Medulla oblongata (tissue), 1 donor: ENCODE results near the gene OR8B12.

Experiments
- DNase-seq: peaks from one replicate; pipeline ENCODE4 v3.0.0-alpha.2; 2015; ENCODE audit errors: extremely low spot score

Gene OR8B12

GRCh38 chr11:124519850-124520549, 23.5 kb downstream of the OR8B12 start:
- peak; percentile 34 for DNase-seq

GRCh38 chr11:124518989-124519451, 24.4 kb downstream of the OR8B12 start:
- DNase-seq: peak; percentile 42

- no peak for DNase-seq
Measured at GRCh38 chr11:124517314-124517713, 26.1 kb downstream of the OR8B12 start.

GRCh38 chr11:124514675-124515074, 28.8 kb downstream of the OR8B12 start:
- DNase-seq: peak; percentile 41

GRCh38 chr11:124514131-124514530, 29.3 kb downstream of the OR8B12 start:
- peak; percentile 21 for DNase-seq

GRCh38 chr11:124511745-124512144, 31.7 kb downstream of the OR8B12 start:
- DNase-seq: no peak

- no peak for DNase-seq
Measured at GRCh38 chr11:124510279-124510678, 33.2 kb downstream of the OR8B12 start.

GRCh38 chr11:124499711-124500110, 43.7 kb downstream of the OR8B12 start:
- no peak for DNase-seq

- no peak for DNase-seq
Measured at GRCh38 chr11:124493016-124493655, 50.3 kb downstream of the OR8B12 start.
